Measurements from ENCODE around the gene COL23A1.
"Not testable (repeated sequence)": the region's sequence is repeated elsewhere in the genome, so short reads cannot be mapped to it uniquely, and the experiment has no call there.

The COL23A1 gene

DNA sequence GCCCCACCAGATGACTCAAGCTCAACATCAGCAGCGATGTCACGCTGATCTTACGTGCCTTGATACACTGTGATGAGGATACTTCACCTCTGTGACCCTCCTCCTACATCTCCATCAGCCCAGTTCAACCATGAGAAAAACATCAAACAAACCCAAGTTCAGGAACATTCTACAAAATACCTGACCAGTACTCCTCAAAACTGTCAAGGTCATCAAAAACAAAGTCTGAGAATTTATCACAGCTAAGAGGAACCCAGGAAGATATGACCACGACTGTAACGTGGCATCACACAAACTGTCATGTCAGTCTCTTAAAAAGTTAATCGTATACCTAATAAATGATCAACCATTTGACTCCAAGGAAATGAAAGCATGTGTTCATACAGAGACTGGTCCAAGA is 90.8 kb downstream of the COL23A1 start:
- DNase-seq = no peak

DNA sequence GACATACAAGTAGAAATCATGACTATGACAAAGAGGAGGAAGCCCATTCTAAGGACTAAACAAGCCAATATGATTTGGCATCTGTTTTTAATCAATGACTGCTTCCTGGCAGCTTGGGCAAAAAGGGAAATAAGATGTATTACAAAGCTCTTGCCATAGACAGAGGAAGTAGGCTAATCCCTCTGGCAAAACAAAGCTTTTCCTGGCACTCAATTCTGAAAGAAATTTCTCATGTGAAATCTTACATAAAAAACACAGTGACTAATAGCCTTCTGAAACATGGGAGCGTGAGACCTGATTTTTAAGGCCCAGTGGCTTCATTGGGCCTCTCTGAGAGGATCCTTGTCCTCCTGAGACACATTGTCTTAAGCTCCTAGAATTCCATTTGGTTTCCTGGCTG is 93.6 kb downstream of the COL23A1 start:
- DNase-seq = no peak

- DNase-seq = no peak
These were observed 94.0 kb downstream of the COL23A1 start for GRCh38 chr5:178496214-178496613.

- DNase-seq = no peak
These were observed 94.5 kb downstream of the COL23A1 start for GRCh38 chr5:178495706-178496105.

- DNase-seq = no peak
These were observed 97.9 kb downstream of the COL23A1 start for GRCh38 chr5:178492278-178492677.

GRCh38 chr5:178490935-178491652 is 99.1 kb downstream of the COL23A1 start:
- DNase-seq = no peak

DNA sequence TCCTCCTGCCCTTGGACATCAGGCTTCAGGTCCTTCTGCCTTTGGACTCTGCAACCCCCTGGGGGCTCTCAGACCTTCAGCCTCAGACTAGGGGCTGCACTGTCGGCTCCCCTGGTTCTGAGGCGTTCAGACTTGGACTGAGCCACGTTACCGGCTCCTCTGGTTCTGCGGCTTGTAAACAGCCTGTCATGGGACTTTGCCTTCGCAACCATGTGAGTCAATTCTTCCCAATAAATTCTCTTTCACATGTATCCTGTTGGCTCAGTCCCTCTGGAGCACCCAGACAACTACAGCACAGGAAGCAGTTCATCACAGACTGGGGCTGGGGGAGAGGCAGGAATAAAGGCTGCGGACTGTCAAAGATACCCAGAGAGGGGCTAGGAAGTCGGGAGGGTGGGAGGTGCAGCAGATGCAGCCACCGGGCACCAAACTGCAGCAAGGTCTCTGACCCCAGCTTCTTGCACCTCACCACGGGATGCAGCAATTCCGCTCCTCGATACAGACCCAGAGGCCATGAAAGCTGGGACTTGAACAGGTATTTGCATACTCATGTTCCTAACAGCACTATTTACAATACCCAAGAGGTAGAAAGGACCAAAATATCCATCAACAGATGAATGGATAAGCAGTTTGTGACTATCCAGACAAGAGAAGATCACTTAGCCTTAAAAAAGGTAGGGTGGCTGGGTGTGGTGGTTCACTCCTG is 100.8 kb downstream of the COL23A1 start:
- DNase-seq = no peak

DNA sequence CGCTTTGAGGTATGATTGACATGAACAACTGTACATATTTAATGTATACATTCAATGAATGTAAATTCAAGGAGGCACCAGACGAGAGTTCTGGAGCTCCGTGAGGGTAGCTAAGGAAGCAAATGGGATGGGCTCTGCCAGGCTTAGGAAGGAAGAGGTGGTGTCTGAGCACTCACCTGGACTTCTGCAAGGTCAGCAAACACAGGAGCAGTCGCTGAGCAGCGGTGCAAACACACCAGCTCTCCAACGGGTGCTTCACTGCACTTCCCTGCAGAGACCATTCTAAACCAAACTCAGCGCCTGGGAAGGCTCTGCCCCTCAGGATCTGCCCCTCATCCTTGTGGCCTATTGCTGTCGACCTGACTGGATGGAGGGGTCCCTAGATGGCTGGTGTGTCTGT is 101.5 kb downstream of the COL23A1 start:
- DNase-seq = no peak

- no peak for DNase-seq
These were observed 102.1 kb downstream of the COL23A1 start for GRCh38 chr5:178487911-178488600.

DNA sequence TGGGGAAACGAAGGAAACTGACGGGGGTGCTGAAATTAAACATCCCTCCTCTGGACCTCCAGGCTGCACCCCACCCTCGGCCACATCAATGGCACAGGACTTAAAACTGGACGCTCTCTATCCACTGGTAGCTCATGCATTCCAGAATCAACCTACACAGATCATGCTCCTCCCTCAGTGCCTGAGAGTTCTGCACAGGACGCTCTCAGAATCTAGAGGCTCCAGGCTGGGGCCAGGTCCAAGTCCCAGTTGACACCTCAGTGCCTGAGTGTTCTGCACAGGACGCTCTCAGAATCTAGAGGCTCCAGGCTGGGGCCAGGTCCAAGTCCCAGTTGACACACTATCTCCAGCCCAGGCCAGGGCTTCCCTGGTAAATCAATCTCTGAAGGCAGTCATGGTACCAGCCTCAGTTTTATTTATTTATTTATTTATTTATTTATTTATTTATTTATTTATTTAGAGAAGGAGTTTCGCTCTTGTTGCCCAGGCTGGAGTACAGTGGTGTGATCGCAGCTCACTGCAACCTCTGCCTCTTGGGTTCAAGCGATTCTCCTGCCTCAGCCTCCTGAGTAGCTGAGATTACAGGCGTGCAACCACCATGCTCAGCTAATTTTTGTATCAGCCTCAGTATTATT is 103.2 kb downstream of the COL23A1 start:
- DNase-seq = not testable (repeated sequence)

DNA sequence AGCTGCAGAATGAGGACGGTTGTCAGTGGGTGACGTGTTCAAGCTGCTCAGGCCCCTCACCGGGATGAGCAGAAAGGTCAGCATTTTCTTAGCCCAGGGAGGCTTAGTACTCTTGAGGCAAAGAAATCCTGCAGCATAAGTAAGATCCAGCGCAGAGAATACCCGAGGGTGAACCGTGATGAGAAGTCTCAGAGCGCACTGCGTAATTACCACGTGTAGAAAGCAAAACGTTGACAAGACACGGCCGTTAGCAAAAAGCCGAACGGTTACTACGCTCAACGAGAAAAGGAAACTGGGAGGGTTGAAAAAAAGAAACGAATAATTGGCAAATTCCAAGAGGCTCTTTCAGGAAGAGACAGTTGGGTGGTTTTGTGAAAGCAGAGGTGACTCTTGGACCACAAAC is 104.0 kb downstream of the COL23A1 start:
- no peak for DNase-seq

GRCh38 chr5:178483620-178484019 is 106.6 kb downstream of the COL23A1 start:
- no peak for DNase-seq

DNA sequence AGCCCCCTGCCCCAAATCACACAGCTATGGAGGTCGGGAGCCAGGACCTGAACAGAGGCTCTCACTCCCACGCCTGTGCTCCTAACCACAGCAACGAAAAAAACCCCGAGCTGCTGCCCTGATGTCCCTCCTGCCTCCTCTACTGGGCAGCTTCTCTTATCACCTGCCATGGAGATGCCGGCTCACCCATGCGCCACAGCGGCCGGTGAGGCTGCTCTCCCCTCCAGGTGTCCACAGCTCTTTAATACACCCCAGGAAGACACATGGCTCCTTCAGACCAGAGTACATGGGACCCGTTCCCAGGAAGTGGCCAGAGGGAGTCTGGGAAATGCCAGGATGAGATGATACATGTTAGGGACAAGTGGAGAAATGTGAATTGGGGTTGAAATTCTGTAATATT is 110.9 kb downstream of the COL23A1 start:
- DNase-seq = no peak

- DNase-seq = no peak
These were observed 111.8 kb downstream of the COL23A1 start for GRCh38 chr5:178478370-178478769.

DNA sequence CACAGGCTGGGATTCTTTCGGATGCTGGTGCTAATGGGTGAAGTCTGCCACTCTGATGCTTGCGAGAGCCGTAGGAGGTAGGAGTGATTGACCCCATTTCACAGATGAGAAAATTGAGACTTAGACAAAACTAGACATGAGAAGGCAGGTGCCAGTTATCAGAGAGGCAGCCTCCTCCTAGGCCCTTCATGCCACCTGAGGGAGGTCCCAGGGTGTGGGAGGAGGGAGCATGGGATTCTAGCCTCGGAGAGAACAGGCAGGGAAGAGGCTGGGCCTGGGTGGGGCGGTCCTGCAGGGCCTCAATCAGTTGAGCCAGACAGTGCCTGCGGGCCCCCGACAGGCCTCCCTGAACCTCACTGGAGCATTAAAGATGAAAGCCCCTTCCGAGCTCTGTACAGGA is 112.4 kb downstream of the COL23A1 start:
- no peak for DNase-seq

DNA sequence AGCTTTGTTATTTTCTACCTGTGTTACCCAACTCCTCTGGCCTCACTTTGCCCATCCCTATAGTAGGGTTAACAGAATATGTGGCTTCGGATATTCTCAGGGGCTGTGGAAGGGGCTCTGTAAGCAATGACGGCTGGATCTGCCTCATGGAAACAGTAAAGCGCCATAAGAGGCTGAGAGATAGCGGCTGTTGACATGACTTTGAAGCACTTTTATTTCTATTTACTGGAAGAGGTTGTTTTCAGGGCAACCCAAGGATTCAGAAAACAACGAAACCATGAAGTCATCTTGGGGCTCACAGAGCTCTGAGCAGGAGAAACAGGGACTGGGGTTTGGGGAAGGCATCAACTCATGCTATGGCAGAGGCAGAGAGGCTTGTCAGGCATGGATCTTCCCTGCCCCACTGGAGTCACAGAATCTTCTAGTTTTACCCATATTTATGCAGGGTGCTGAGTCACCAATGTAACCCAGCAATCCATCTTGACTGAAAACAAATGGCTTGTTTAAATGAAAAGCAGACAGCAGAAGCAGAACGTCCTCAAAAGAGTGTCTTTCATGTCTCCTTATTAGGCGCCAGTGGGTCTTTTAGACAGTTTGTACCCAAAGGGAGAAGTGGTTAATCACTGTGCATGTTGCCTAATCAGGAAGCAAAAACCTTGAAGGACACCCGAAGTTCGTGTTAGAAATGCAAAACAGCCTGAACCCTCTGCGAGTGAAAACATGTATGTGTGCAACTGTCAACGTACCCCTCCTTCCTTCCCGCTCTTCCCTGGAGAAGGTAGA is 113.0 kb downstream of the COL23A1 start:
- DNase-seq = peak; percentile 11

GRCh38 chr5:178476531-178476930 is 113.7 kb downstream of the COL23A1 start:
- DNase-seq = no peak

- DNase-seq = no peak
These were observed 114.8 kb downstream of the COL23A1 start for GRCh38 chr5:178475422-178475821.

DNA sequence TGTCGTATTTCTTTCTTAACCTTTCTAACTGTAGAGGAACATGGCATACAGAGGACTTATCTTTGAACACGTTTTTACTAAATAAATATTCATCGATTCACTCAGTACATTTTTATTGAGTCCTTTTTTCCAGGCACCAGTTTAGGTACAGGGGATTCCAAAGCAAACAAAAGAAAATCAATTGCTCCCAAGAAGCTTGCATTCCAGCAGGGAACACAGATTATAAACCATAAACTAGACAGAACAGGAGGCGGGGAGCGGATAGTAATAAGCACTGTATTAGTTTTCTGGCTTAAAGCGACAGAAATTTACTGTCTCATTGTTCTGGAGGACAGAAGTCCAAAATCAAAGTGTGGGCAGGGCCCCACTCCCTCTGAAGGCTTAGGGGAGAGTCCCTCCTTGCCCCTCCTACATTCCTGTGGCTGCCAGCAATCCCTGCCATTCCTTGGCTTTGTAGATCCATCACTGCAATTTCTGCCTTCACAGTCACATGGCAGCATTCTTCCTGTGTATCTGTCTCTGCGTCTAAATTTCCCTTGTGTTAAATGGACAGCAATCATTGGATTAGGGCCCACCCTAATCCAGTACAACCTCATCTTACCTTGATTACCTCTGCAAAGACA is 115.5 kb downstream of the COL23A1 start:
- DNase-seq = no peak

DNA sequence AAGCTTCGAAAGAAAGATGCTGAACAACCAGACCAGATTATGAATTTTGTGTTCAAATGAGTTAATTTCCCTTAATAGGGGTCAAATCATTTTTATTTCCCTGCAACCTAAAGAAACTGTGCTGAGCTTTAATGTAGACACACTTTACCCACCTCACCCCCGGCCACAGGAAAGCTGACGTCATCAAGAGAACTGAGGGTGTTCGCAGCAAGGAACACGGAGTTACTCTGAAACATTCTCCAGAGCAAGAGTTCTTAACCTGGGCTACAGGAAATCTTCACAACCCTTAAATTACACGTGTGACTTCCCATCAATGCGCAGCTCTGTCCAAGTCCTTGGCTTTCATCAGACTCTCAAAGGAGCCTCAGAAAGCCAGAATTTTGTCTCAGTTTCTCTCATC is 116.3 kb downstream of the COL23A1 start:
- DNase-seq = no peak

DNA sequence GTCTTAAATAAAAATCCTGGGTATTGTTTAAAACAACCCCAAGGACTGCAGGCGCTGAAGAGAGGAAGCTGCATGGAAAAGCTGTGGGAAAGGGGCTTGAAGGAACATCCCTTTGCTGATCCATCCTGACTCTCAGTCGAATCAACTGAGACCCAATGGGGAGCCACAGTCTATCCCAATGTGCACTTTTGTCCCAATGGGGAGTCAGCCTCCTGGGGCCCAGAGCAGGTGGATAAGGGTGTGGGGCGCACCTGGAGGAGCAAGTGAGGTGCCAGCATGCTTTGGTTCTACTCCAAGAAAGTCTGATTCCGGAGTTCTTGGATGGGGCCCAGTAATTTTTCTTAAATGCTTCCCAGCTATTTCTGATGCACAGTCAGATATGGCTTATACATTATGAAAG is 118.1 kb downstream of the COL23A1 start:
- no peak for DNase-seq

DNA sequence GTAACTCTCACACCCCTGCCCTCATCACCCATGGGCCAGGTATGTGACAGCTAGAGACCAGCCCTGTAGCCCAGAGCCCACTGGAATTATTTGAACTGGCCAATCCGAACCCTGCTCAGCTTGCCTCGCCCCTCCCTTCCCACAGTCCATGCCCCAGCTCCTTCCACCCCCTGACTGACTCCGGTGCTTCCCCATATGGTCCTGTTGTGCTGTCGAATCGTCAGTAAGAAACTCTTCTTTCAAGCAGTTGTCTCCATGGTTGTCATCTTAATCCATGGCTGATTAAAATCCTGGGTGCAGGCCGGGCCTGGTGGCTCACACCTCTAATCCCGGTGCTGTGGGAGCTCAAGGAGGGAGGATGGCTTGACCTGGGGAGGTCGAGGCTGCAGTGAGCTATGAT is 118.5 kb downstream of the COL23A1 start:
- no peak for DNase-seq

GRCh38 chr5:178470760-178471025 is 119.5 kb downstream of the COL23A1 start:
- no peak for DNase-seq

Data from OCI-M1 (cell line).